NCI-H2227 (cell line): ENCODE results near the gene SYAP1.
A peak's percentile ranks its signal among the peaks of the same experiment; 100 is the strongest.
"Not testable (repeated sequence)": the region's sequence is repeated elsewhere in the genome, so short reads cannot be mapped to it uniquely, and the experiment has no call there.

ENCODE experiments used
- DNase-seq: peaks from one replicate; lab custom pipeline; 2025; ENCODE audit not compliant: unreplicated experiment; lab: John Stamatoyannopoulos, UW

The SYAP1 gene

DNA sequence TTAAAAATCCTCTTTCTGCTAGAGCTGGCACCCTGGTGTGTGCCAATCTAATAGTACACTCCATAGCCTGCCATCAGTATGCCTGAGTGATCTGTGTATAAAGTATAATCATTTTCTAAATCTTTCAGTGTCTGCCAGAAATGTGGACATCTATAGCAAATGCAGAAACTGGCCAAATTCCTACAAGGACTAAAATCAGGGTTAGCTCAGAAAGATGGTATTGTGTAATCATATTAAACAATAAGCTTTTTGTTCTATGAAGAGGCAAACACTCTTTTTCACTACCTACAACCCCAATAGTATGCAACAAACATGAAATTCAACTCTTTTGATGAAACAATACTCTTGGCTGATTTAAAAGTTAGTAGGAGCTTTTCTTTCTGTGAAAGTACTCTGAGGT, 59.1 kb downstream of the SYAP1 start:
- DNase-seq: no peak

- no peak for DNase-seq
Measured at GRCh38 chrX:16778993-16779392, 59.6 kb downstream of the SYAP1 start.

DNA sequence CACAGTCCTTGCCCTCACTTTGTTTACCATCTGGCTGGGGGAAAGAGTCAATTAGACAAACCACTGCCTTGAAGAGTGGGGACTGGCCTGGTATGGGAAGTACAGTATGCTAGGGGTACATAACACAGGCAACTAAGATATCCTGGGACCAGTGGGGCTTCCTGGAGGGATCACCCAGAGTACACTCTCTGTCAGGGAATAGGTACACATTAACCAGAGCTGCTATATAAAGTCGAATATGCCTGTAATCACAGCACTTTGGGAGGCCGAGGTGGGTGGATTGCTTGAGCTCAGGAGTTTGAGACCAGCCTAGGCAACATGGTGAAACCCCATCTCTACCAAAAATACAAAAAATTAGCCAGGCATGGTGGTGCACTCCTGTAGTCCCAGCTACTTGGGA, 60.4 kb downstream of the SYAP1 start:
- not testable (repeated sequence) for DNase-seq

DNA sequence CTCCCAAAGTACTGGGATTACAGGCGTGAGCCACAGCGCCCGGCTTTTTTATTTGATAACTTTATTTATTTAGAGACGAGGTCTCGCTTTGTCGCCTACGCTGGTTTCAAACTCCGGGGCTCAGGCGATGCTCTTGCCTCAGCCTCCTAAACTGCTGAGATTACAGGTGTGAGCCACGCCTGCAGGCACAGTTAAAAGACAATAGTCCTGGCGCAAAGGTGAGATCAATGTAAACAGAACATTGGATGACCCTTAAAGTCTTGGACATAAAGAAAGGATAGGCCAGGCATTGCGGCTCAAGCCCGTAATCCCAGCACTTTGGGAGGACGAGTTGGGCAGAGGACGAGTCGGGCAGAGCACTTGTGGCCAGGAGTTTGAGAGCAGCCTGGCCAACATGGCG, 64.0 kb downstream of the SYAP1 start:
- no peak for DNase-seq

GRCh38 chrX:16784440-16784839, 65.0 kb downstream of the SYAP1 start:
- DNase-seq: not testable (repeated sequence)

DNA sequence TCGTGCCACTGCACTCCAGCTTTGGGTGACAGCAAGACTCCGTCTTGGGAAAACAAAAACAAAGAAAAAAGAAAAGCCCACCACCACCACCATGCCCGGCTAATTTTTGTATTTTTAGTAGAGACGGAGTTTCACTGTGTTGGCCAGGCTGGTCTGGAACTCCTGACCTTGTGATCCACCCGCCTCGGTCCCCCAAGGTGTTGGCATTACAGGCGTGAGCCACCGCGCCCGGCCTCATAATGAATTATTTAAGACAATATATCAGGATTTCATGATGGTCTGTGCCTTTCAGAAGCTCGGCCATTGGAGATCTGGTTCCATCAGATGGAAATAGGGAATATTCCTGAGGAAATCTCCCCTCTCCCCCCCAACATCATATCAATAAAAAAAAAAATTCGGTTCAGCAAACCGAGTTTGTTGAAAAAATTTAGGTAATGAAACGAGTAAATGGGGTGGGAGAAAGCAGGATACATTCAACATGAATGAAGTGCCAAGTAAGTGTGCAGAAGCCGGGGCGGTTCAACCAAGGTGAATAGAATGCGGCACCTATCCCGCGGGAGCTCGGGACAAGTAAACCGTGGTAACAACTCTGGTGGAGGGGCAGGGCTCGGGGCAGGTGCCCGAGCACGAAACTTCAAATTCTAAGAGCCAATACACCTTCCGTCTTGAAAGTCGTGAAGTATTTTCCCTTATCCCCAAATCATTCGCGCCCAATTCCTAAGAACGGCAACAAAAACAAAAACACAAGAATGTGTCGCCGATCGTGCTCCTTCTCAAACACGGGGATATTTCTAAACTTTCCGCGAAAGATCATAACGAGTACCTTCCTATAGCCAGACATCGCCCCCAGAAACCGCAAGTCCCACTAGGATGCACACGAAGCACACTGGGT, 66.1 kb downstream of the SYAP1 start:
- DNase-seq: peak; percentile 55

DNA sequence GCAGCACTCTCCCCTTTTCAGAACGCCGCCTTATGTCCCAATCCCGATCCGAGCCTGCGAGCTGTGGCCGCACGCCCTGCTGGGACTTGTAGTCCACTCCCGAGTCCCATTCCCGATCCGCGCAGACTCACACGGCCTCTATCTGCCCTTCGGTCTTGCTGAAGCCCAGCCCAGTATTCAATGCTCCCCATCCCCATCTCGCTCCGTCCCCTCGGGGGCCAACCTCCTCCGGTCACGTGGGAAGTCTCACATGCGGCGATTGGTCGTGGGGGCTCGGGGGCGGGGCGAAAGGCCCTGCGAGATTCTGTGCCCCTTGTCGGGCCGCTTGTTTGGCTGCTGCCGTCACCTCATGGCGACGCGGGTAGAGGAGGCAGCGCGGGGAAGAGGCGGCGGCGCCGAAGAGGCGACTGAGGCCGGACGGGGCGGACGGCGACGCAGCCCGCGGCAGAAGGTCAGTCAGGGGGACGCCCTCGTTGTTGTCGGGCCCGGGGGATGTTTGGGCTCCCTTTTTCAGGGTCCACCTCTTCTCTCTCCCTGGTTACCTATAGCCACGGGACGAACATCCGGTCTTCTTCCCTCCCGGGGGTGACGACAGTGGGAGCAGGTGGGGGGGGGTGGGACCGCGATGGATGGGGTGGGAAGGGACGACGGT, 66.9 kb downstream of the SYAP1 start, which contains the start of gene TXLNG:
TXLNG (plus strand) TSS at position 328 of the 652 bp plus-strand sequence; CDS start at position 350, 22 bp downstream.
- DNase-seq: peak; percentile 100

DNA sequence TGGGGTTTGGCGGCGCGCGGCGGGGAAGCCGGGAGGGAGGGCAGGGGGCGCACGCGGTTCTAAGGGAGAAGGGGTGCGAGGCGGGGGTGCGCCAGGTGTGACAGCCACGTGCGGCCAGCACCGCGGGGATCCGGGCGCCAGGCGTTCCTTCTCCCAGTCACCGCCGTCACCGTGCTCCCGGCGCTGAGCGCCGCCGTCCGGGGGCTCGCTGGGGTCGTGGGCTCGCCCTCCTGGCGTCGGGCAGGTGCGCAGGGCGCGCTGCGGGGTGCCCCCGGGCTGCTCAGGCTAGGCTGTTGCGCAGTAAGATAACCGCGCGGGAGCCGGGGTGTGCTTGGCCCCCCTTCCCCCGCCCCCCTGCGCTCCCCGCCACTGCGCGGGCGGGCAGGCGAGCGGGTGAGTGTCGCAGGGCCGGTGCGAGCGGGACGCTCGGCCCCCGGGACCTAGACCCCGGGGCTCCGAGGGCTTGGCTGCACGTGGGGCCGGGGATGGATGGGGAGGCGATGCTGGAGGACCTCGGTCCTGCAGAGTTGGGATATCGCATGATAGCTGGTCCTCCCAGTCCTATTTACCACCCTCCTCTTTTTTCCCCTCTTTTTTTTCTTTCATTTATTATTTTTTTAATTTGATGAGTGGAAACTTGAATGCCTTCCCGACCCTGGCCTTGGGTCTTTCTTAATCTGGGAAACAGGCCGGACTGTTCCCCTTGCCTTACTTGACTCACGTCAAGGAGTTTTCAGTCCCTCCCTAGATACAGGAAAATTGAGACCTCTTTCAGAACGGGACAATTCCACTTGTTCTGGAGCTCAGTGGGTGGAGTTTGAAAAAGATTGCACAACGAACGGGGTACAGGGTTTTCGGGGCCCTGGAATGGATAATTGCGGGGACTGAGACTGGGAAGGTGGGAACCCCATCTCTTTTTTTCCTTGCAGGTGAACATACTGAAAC, 67.7 kb downstream of the SYAP1 start:
- peak; percentile 53 for DNase-seq

GRCh38 chrX:16788477-16788876, 69.1 kb downstream of the SYAP1 start:
- DNase-seq: no peak

DNA sequence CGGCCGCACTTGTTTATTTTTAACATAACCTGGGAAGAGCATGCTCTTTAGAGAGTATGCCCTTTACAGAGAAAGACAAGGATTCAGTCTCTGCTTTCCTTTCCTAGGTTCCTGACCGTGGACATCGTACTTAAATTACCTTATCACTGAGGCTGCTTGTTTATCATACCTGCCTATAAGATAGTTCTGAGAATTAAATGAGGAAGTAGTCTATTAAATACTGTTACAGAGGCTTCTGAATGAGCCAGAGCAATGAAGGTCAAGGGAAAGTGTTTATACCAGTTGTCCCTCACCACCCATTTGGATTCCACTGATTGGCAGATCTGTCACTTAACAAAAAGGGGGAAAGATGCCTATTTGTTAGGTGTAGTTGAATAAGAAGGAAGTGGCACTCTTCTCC, 76.9 kb downstream of the SYAP1 start:
- DNase-seq: no peak

- no peak for DNase-seq
Measured at GRCh38 chrX:16797358-16797757, 77.9 kb downstream of the SYAP1 start.

DNA sequence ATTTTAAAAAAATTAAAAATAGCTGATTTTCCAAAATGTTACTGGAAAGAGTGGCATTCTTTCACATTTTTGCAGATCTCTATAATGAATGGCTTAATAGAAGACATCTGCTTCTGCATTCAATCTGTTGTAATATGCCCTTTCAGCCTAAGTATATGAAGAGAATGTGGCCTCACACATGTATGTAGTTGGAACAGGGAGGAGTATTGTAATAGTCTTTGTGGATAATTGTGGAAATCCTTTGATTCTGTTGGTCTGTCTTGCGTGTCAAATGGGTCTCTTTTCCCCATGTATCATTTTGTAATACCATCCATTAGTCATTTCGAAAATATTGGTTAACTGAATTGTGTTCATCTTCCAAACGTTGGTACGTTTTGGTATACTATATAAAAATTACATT, 78.4 kb downstream of the SYAP1 start:
- no peak for DNase-seq

- no peak for DNase-seq
Measured at GRCh38 chrX:16804923-16805464, 85.6 kb downstream of the SYAP1 start.

GRCh38 chrX:16807548-16807947, 88.1 kb downstream of the SYAP1 start:
- DNase-seq: no peak

GRCh38 chrX:16807976-16808542, 88.6 kb downstream of the SYAP1 start:
- DNase-seq: no peak

- DNase-seq: no peak
Measured at GRCh38 chrX:16814597-16814996, 95.2 kb downstream of the SYAP1 start.
